GM10266 (cell line): ENCODE measurements around the gene PTH1R.

Experiments used
- DNase-seq: peaks from one replicate; pipeline ENCODE4 v3.0.0; 2012; ENCODE audit errors: extremely low spot score
- TF ChIP-seq, protein P1 (sequence below): IDR thresholded peaks from 2 replicates; pipeline ENCODE4 v1.5.1; 2012; ENCODE audit warnings: mild to moderate bottlenecking, low read depth; ENCODE audit not compliant: control insufficient read depth, insufficient read depth; ENCODE audit errors: missing control alignments

Gene PTH1R

DNA sequence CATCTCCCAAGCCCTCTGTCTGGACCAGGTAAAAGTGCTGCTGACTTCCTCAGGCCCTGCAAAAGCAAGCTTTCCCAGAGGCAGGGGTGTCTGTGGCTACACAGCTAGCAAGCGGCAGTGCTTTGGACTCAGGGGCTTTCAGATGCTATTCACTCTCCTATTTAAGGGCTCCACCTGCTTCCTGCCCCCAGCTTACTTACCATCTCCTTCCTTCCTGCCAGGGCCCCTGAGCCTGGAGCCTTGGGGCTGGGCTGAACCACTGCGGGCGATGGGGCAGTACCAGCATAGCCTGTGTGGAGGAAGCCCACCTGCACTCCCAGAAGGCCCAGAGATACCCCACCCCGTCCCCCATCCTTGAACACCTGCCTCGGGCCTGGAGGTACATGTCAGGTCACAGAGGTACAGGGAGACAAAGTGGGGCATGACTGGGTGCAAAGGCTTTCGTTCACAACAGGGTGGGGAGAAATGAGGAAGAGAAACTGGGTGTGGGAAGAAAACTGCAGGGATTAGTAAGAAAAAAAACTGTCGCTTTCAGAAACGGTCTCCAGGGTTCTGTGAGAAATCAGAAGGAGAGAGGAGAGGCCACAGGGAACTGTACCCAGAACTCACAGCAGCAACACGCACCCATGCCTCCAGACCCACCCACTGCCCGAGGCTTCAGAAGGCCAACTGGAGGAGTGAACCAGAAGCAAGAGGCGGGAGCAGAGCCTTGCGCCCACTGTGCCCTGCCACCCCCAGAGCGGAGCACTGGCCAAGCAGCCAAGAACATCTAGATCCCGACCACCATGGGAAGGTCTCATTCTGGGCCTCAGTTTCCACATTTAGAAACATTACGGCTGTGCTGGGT is 49.6 kb downstream of the PTH1R start:
- peak; percentile 79 for DNase-seq
- TF ChIP-seq, protein P1, sequence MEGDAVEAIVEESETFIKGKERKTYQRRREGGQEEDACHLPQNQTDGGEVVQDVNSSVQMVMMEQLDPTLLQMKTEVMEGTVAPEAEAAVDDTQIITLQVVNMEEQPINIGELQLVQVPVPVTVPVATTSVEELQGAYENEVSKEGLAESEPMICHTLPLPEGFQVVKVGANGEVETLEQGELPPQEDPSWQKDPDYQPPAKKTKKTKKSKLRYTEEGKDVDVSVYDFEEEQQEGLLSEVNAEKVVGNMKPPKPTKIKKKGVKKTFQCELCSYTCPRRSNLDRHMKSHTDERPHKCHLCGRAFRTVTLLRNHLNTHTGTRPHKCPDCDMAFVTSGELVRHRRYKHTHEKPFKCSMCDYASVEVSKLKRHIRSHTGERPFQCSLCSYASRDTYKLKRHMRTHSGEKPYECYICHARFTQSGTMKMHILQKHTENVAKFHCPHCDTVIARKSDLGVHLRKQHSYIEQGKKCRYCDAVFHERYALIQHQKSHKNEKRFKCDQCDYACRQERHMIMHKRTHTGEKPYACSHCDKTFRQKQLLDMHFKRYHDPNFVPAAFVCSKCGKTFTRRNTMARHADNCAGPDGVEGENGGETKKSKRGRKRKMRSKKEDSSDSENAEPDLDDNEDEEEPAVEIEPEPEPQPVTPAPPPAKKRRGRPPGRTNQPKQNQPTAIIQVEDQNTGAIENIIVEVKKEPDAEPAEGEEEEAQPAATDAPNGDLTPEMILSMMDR: no peak

DNA sequence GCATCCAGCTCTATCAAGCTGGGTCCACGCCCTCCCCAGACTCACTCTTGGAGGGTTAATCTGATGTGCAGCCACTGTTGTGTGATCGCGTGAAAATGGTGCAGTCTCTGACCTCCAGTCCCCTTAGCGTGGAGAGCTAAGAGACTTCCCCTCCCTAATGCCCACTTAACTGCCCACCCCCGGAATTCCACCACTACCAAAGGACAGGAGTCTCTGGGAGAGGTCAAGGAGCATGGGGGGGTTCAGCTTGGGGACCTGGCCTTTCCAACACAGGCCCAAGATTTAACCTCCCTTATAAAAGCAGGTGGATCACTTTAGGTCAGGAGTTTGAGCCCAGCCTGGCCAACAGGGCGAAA is 50.2 kb downstream of the PTH1R start:
- TF ChIP-seq, protein P1: no peak
- no peak for DNase-seq

DNA sequence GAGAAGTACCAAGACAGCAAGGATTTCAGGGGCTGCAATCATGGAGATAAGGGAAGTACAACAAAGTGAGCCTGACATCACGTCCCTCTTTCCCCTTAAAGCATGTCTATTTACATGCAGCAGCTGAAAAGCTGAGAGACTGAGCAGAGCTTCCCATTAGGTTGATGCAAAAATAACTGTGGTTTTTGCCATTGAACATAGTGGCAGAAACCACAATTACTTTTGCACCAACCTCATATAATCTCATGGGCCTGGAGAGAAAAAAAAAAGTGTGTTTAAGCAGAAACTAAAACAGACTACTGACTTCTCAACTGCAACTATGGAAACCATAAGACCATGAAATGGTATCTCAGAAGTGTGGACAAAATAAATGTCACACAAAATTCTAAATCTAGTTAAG is 50.8 kb downstream of the PTH1R start:
- TF ChIP-seq, protein P1: no peak
- DNase-seq: no peak

DNA sequence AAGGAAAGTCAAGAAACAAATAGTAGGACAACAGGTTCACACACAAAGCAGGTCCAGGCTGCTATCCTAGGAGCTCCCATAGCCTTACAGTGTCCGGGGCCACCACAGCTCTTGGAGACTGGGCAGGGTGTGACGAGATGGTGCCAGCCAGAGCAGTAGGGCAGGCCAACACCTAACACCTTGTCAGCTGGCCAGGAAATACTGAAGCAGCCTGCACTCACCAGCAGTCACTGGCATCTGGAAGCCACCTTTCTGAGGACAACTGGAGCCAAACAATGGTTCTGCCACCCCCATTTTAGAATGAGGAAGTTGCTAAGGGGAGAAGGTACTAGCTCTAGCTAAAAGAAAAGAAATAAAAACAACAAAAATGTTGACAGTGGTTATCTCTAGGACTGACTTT is 51.8 kb downstream of the PTH1R start:
- TF ChIP-seq, protein P1: no peak
- DNase-seq: no peak

DNA sequence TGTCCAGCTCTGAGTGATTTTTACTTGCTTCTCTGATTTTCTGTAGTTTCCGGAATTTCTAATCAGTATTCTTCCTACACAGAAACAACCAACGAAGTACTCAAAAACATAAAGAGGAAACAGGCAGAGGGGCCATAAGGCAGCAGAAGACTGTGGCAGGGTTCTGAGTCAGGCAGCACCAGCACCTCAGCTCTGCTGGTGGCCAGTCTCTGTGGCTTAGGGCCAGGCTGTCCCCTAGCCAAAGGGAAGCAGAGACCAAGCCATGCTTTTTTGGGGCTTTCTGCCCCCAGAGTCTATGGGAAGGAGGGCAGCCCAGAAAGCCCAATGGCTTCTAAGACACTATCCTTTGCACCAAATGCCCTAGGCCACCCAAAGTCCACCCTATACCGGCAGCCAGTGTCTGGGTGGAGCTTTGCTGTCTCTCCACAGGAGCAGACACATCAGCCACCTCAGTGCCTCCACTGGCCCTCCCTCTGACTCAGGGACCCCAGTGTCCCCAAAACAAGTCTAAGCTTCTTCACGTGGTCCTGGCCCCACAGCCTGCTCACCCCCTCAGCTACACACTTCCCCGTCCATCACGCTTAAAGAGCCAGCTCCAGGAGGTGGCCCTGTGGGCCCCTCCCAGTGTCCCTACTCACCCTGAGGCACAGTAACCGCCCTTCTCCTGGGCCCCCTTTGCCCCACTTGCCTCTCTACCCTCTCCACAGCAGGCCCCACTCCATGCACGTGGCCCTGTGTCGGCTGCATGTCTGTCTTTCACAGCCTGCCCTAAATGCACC is 52.8 kb downstream of the PTH1R start:
- DNase-seq: no peak
- TF ChIP-seq, protein P1: no peak

DNA sequence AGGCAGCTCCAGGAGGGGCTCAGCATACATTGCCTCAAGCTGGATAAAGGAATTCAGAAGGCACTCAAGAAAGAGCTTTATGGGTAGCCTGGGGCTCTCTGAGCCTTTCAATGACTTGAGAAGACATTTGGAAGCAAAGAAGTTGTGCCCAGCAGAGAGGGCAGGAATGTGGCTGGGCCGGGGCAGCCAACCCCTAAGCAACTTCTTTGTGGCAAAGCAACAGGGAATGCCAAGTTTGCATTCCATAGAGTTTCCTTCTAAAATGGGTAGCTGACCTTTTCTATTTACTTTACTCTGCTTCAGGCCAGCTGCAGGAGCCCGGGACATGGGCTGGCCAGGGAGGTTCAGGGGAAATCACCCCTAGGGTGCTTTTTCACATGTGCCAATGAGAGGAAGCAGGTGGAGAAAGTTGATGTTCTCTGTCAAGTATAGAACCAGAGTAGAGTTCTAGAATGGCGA is 53.5 kb downstream of the PTH1R start:
- DNase-seq: no peak
- TF ChIP-seq, protein P1: no peak
